GM13976 (cell line): ENCODE data around the gene TFPI.

Experiments
- DNase-seq: peaks from one replicate; pipeline ENCODE4 v3.0.0; 2012; ENCODE audit warnings: low spot score
- in situ Hi-C: fragments of 300-500 bp; cut with MboI; formaldehyde crosslinking; loops from one replicate; pipeline ENCODE4 v1.12.0; 2022; ENCODE audit warnings: low sequenced_read_pairs, mixed read lengths, inconsistent platforms; ENCODE audit not compliant: unreplicated experiment
- TF ChIP-seq, protein P1 (sequence below): IDR thresholded peaks from 2 replicates; pipeline ENCODE4 v1.5.1; 2012; ENCODE audit warnings: borderline replicate concordance, mild to moderate bottlenecking; ENCODE audit not compliant: insufficient read depth; ENCODE audit errors: extremely low read depth, missing control alignments, control extremely low read depth

Gene TFPI

DNA sequence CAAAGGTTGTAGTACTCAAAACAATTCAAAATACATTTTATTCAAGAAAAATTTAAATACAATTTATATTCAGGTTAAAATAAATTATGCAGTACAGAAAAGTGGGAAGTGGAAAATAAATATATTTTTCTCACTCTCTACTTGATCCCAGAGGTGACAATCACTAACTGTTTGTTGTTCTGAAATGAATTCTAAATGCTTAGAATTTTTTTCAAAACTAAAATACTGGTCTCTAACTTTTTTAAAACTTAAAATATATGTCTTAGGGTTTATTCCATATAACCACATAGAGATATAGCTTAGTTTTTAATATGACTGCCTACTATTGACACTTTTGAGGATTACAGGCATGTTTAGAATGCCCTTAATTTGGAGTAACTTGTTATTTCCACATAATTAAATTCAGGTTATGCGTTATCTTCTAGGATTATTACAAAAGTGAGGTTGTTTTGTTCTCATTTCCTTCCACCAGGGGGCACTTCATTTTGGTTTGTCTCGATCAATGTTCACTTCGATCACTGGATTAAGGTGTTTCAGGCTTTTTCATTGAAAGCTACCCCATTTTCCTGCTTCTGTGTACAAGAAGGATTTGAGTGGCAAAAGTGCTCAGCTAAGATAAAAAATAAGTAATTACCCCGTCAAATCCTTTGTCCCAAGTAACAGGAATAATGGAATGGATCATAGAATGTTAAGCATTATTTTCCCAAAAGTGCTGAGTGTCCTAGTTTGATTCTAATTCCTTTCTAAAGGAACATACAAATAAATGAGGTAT lies 27.1 kb upstream of the TFPI start:
- TF ChIP-seq, protein P1, sequence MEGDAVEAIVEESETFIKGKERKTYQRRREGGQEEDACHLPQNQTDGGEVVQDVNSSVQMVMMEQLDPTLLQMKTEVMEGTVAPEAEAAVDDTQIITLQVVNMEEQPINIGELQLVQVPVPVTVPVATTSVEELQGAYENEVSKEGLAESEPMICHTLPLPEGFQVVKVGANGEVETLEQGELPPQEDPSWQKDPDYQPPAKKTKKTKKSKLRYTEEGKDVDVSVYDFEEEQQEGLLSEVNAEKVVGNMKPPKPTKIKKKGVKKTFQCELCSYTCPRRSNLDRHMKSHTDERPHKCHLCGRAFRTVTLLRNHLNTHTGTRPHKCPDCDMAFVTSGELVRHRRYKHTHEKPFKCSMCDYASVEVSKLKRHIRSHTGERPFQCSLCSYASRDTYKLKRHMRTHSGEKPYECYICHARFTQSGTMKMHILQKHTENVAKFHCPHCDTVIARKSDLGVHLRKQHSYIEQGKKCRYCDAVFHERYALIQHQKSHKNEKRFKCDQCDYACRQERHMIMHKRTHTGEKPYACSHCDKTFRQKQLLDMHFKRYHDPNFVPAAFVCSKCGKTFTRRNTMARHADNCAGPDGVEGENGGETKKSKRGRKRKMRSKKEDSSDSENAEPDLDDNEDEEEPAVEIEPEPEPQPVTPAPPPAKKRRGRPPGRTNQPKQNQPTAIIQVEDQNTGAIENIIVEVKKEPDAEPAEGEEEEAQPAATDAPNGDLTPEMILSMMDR: peak; percentile 43
- in situ Hi-C loops: no loop called here
- peak; percentile 9 for DNase-seq

DNA sequence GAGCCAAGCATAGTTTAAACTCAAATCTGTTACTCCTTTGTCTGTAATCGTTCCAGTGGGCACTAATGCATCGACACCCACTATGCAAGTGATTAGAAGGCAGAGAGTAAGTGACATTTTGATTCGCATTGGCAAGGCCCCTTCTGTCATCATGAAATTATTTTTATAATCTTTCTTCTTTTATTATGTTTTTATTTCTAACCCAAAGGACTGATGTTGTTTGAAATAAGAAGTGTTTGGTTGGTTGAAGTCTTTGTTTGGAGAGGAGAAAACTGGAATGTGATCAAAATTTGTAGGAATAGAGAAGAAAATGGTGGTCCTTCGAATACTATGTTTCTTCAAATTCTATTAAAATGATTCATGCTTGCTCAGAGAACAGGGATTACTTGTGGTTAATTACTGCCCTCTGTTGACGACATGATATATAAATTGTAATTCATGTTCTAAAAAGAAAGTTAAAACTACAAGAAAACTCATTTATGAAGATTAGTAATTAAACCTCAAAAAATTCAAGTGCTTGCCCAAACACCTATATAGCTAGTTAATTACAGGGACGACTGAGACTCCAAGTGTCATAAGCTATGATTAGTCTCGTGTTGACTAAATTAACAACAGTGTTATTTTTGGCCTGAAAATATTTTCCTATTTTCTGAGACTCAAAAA lies 26.4 kb upstream of the TFPI start:
- in situ Hi-C loops: no loop called here
- TF ChIP-seq, protein P1: peak; percentile 29
- peak; percentile 7 for DNase-seq

DNA sequence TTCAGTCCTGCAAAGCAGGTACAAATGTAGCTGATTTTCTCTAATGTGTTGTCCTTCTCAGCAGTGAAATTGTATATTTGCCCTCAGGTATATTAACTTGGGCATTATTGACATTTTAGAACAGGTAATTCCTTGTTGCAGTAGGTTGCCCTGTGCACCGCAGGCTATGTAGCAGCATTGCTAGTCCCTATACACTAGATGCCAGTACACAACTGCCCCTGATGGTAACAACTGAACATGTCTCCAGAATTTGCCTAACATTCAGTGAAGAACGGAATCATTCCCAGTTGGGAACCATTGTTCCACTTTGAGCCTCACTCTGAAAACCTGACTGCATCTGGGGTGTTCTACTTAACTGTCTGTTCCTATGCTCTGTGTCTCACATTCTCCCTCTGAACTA lies 23.1 kb upstream of the TFPI start:
- TF ChIP-seq, protein P1: no peak
- in situ Hi-C loops: loop anchor here (10.0 kb wide), 1 partner anchor 73 kb away; no protein-coding TSS in a partner anchor
- DNase-seq: no peak

DNA sequence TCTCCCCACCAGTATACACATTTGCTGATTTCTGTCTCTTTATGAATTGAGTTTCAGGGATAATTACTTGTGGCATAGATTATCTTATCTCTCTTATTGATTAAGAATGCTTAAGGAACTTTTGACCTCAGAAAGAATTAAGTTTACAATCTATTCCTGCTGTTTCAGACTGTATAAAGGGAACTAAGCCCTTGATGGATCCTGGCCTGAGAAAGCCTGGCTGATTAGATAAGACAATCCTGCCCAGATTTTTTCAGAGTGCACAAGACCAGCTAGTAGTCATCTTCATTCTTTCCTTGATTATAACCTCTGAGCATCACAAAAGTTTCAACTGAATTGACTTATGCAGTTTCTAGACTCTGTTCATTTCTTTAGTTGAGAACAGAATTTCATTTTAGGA lies 22.7 kb upstream of the TFPI start:
- in situ Hi-C loops: loop anchor here (10.0 kb wide), 1 partner anchor 72 kb away; no protein-coding TSS in a partner anchor
- TF ChIP-seq, protein P1: no peak
- DNase-seq: no peak

DNA sequence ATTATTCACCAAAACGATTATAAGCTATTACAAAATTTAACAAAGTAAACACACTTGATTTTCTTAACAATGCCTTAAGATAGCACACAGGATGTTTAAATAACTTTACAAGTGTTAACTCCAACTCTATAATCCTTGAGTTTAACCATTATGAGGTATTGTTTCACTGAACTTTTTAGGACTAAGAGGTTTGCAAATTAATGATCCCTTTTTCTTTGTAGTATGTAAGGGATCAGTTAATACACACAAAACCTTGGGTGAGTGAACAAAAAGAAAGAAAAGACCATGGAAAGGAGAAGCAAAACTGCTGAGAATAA lies 21.5 kb upstream of the TFPI start:
- DNase-seq: no peak
- in situ Hi-C loops: loop anchor here (10.0 kb wide), 1 partner anchor 71 kb away; no protein-coding TSS in a partner anchor
- TF ChIP-seq, protein P1: no peak

DNA sequence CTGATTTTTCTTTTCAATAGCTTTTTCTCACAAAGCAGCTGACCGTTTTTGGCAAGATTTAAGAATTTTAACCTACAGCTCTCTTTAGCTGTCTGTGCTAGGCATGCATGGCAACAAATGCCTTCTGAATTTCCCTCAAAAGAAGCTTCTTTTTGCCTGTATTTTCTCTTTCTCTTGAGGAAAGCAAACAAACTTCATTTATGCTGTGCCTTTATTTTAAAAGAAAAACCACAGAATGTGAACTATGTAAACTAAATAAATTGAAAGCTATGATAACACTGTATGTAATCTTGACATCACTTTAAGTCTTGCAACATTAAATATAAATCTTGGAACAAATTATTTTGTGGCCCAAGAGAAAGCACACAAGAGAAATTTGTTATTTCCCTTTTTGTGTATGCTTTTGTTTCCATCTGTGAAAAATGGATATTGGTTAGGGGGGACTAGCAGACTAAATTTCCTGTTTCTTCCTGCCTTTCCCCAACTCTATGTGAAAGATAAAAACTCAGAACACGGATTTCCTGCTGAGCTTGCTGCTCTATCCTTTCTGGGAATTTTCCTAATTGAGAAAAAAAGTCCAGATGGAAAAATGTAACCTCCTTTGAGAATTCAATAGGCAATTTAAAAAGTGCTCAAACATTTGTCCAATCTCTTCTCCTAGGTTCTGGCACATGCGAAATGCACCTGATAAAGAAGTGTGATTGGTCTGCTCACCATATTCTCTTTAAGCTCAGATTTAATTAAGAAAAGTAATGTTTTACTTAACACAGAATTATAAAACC lies 20.9 kb upstream of the TFPI start:
- no peak for DNase-seq
- in situ Hi-C loops: loop anchor here (10.0 kb wide), 1 partner anchor 70 kb away; no protein-coding TSS in a partner anchor
- TF ChIP-seq, protein P1: no peak
